HepG2 (cell line): Measurements from ENCODE around the gene CD180. TPM values are rescaled to one million over a fixed set of nuclear protein-coding genes. Genes with fewer than 3 reads are reported as not detected.

Experiments used
- ATM ChIP-seq: fragments of 450-650 bp; IDR thresholded peaks from 2 replicates; pipeline ENCODE4 v1.7.1; 2017; ENCODE audit warnings: mild to moderate bottlenecking, borderline replicate concordance
- CREB1 ChIP-seq, 2 experiments: fragments of 450-650 bp in 1 of 2; IDR thresholded peaks; 2 replicates each; pipeline ENCODE4 v1.6.1; 2016 to 2017; ENCODE audit warnings: control low read depth in 1 of 2, mild to moderate bottlenecking in 1 of 2, missing compliant biosample characterization in 1 of 2, missing genetic modification characterization in 1 of 2
- GATAD2A ChIP-seq: IDR thresholded peaks from 2 replicates; pipeline ENCODE4 v1.6.1; 2016
- IRX3 ChIP-seq: sonication (generic); formaldehyde crosslinking; IDR thresholded peaks from 2 replicates; pipeline ENCODE4 v1.8.1; 2023; ENCODE audit warnings: mild to moderate bottlenecking, low read depth, missing genetic modification reagents, borderline replicate concordance
- NBN ChIP-seq: fragments of 450-650 bp; conservative IDR thresholded peaks from 2 replicates; pipeline ENCODE4 v1.6.1; 2017
- PHF21A ChIP-seq: sonication (generic); formaldehyde crosslinking; IDR thresholded peaks from 2 replicates; pipeline ENCODE4 v1.5.0; 2020; ENCODE audit warnings: mild to moderate bottlenecking, missing genetic modification reagents
- POLR2G ChIP-seq: fragments of 200-400 bp; formaldehyde crosslinking; IDR thresholded peaks from 2 replicates; pipeline ENCODE4 v1.6.1; 2018; ENCODE audit warnings: mild to moderate bottlenecking, low read depth, low read length, moderate library complexity
- RBM22 ChIP-seq: fragments of 200-400 bp; formaldehyde crosslinking; optimal IDR thresholded peaks from 2 replicates; pipeline ENCODE3; 2017; ENCODE audit warnings: mild to moderate bottlenecking, low read length, moderate library complexity
- SMARCE1 ChIP-seq: fragments of 450-650 bp; IDR thresholded peaks from 2 replicates; pipeline ENCODE4 v1.6.1; 2017; ENCODE audit warnings: borderline replicate concordance
- TAF15 ChIP-seq: fragments of 200-400 bp; formaldehyde crosslinking; IDR thresholded peaks from one replicate; pipeline ENCODE4 v1.6.1; 2018; ENCODE audit warnings: mild to moderate bottlenecking, low read depth, low read length; ENCODE audit not compliant: poor library complexity, severe bottlenecking
- ZBTB7B ChIP-seq: sonication (generic); formaldehyde crosslinking; IDR thresholded peaks from 2 replicates; pipeline ENCODE4 v1.4.0; 2020; ENCODE audit warnings: missing genetic modification reagents
- ZNF205 ChIP-seq: IDR thresholded peaks from 2 replicates; pipeline ENCODE4 v1.6.1; 2018; ENCODE audit warnings: missing biosample characterization, missing genetic modification reagents
- ZNF263 ChIP-seq: sonication (generic); formaldehyde crosslinking; IDR thresholded peaks from 2 replicates; pipeline ENCODE4 v1.4.0; 2020; ENCODE audit warnings: missing genetic modification reagents
- ZNF550 ChIP-seq: sonication (generic); formaldehyde crosslinking; IDR thresholded peaks from 2 replicates; pipeline ENCODE4 v1.4.0; 2020; ENCODE audit warnings: mild to moderate bottlenecking, missing genetic modification reagents, borderline replicate concordance
- ZNF7 ChIP-seq: IDR thresholded peaks from 2 replicates; pipeline ENCODE4 v1.6.1; 2016; ENCODE audit warnings: missing biosample characterization, missing genetic modification reagents
- ZSCAN25 ChIP-seq: sonication (generic); formaldehyde crosslinking; IDR thresholded peaks from 2 replicates; pipeline ENCODE4 v1.8.0; 2022; ENCODE audit warnings: mild to moderate bottlenecking, missing genetic modification reagents
- polyA plus RNA-seq, 8 experiments: library from polyadenylated mRNA; depleted of rRNA in 3 of 8; stranded (reverse) in 7 of 8; unstranded in 1 of 8; fragments of >200 nt; fragmentation: Illumina TruSeq in 4 of 8; extraction: Trizol in 4 of 8; gene quantifications; 2 replicates each; pipeline versions ENCODE4 v1.2.1 to v1.2.3, GENCODE V29; 2011 to 2016; ENCODE audit warnings: low read depth in 4 of 8, missing spikeins in 1 of 8, mixed read lengths in 1 of 8; ENCODE audit not compliant: insufficient read depth in 1 of 8
- total RNA-seq, 5 experiments: library from RNA; depleted of rRNA; stranded (reverse); fragments of >200 nt; fragmentation: Illumina TruSeq; extraction: Trizol; gene quantifications; 2 replicates each; pipeline ENCODE4 v1.2.3, GENCODE V29; 2016; ENCODE audit warnings: low read depth in 1 of 5
- TF ChIP-seq, protein P1 (sequence below): sonication (generic); formaldehyde crosslinking; IDR thresholded peaks from 2 replicates; pipeline ENCODE4 v1.4.0; 2020; ENCODE audit warnings: mild to moderate bottlenecking, missing genetic modification reagents
- TF ChIP-seq, protein P2 (sequence below): sonication (generic); formaldehyde crosslinking; IDR thresholded peaks from 2 replicates; pipeline ENCODE4 v1.4.0; 2020; ENCODE audit warnings: low read depth, mild to moderate bottlenecking, missing genetic modification reagents
- TF ChIP-seq, protein P3 (sequence below): sonication (generic); formaldehyde crosslinking; IDR thresholded peaks from 2 replicates; pipeline ENCODE4 v1.4.0; 2020; ENCODE audit warnings: missing genetic modification reagents
- TF ChIP-seq, protein P4 (sequence below): IDR thresholded peaks from 2 replicates; pipeline ENCODE4 v1.6.1; 2012; ENCODE audit warnings: inconsistent platforms
- TF ChIP-seq, protein P5 (sequence below): sonication (generic); formaldehyde crosslinking; IDR thresholded peaks from 2 replicates; pipeline ENCODE4 v1.5.1; 2020; ENCODE audit warnings: mild to moderate bottlenecking, missing genetic modification reagents, moderate library complexity

CD180 gene
- total and polyA plus RNA-seq, 2 of the 13 experiments (the other 11 are each of a cell fraction or from before 2014, with no cell fraction given), result not detected

DNA sequence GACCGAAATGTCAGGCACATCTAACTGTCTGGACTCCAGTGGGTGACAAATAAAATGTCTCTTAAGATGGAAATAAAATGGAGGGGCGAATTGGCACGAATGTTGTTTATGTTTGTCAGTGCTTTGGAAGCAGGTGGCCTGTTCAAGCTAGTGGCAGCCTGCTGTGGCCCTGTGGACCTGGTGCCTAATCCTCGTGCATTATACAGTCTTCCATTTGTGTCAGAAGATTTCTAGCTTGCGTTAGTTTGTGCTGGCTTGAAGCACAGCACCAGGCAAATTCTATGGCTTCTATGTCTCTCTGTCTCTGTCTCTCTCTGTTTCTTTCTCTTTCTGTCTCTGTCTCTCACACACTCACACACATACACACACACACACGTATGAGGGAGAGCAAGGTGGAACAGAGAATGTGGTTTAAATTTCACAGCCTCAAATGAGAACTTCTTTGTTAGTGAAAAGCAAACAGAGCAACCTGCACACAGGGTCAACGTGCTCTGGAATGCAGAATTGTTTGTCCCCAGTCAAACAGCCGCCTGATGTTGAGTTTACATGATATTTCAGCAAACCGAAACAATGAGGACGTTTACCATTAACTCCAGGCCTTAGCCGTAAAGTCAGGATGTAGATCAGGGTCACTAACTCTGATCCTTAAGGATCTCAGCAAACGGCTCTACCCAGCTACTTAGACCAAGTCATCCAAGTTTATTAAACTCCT, 39.0 kb upstream of the CD180 start (continued):
- TF ChIP-seq, protein P1, sequence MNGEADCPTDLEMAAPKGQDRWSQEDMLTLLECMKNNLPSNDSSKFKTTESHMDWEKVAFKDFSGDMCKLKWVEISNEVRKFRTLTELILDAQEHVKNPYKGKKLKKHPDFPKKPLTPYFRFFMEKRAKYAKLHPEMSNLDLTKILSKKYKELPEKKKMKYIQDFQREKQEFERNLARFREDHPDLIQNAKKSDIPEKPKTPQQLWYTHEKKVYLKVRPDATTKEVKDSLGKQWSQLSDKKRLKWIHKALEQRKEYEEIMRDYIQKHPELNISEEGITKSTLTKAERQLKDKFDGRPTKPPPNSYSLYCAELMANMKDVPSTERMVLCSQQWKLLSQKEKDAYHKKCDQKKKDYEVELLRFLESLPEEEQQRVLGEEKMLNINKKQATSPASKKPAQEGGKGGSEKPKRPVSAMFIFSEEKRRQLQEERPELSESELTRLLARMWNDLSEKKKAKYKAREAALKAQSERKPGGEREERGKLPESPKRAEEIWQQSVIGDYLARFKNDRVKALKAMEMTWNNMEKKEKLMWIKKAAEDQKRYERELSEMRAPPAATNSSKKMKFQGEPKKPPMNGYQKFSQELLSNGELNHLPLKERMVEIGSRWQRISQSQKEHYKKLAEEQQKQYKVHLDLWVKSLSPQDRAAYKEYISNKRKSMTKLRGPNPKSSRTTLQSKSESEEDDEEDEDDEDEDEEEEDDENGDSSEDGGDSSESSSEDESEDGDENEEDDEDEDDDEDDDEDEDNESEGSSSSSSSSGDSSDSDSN (CRISPR knock-in tag), result no peak
- TF ChIP-seq, protein P2, sequence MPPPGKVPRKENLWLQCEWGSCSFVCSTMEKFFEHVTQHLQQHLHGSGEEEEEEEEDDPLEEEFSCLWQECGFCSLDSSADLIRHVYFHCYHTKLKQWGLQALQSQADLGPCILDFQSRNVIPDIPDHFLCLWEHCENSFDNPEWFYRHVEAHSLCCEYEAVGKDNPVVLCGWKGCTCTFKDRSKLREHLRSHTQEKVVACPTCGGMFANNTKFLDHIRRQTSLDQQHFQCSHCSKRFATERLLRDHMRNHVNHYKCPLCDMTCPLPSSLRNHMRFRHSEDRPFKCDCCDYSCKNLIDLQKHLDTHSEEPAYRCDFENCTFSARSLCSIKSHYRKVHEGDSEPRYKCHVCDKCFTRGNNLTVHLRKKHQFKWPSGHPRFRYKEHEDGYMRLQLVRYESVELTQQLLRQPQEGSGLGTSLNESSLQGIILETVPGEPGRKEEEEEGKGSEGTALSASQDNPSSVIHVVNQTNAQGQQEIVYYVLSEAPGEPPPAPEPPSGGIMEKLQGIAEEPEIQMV (CRISPR knock-in tag), result peak; percentile 46; the same call in 1 of the 2 replicates
- no peak; the same call in 1 of the 2 replicates for TF ChIP-seq ZBTB7B (CRISPR knock-in tag)
- no peak for TF ChIP-seq ZSCAN25 (CRISPR knock-in tag)
- no peak for TF ChIP-seq ZNF550
- TF ChIP-seq SMARCE1, result no peak
- no peak for TF ChIP-seq POLR2G
- no peak for TF ChIP-seq CREB1 (IDR thresholded peaks at IDR 0.05)
- peak; percentile 67; the same call in 1 of the 2 replicates for TF ChIP-seq CREB1 (CRISPR knock-in tag; IDR thresholded peaks at IDR 0.05)
- TF ChIP-seq, protein P3, sequence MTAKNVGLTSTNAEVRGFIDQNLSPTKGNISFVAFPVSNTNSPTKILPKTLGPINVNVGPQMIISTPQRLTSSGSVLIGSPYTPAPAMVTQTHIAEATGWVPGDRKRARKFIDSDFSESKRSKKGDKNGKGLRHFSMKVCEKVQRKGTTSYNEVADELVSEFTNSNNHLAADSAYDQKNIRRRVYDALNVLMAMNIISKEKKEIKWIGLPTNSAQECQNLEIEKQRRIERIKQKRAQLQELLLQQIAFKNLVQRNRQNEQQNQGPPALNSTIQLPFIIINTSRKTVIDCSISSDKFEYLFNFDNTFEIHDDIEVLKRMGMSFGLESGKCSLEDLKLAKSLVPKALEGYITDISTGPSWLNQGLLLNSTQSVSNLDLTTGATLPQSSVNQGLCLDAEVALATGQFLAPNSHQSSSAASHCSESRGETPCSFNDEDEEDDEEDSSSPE (CRISPR knock-in tag), result peak; percentile 34; the same call in 1 of the 2 replicates
- TF ChIP-seq ATM, result no peak
- no peak for TF ChIP-seq RBM22
- TF ChIP-seq ZNF263 (CRISPR knock-in tag), result no peak
- no peak for TF ChIP-seq NBN
- peak; percentile 60 for TF ChIP-seq PHF21A (CRISPR knock-in tag)
- TF ChIP-seq, protein P4, sequence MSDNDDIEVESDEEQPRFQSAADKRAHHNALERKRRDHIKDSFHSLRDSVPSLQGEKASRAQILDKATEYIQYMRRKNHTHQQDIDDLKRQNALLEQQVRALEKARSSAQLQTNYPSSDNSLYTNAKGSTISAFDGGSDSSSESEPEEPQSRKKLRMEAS, result peak; percentile 31; the same call in 1 of the 2 replicates
- TF ChIP-seq, protein P5, sequence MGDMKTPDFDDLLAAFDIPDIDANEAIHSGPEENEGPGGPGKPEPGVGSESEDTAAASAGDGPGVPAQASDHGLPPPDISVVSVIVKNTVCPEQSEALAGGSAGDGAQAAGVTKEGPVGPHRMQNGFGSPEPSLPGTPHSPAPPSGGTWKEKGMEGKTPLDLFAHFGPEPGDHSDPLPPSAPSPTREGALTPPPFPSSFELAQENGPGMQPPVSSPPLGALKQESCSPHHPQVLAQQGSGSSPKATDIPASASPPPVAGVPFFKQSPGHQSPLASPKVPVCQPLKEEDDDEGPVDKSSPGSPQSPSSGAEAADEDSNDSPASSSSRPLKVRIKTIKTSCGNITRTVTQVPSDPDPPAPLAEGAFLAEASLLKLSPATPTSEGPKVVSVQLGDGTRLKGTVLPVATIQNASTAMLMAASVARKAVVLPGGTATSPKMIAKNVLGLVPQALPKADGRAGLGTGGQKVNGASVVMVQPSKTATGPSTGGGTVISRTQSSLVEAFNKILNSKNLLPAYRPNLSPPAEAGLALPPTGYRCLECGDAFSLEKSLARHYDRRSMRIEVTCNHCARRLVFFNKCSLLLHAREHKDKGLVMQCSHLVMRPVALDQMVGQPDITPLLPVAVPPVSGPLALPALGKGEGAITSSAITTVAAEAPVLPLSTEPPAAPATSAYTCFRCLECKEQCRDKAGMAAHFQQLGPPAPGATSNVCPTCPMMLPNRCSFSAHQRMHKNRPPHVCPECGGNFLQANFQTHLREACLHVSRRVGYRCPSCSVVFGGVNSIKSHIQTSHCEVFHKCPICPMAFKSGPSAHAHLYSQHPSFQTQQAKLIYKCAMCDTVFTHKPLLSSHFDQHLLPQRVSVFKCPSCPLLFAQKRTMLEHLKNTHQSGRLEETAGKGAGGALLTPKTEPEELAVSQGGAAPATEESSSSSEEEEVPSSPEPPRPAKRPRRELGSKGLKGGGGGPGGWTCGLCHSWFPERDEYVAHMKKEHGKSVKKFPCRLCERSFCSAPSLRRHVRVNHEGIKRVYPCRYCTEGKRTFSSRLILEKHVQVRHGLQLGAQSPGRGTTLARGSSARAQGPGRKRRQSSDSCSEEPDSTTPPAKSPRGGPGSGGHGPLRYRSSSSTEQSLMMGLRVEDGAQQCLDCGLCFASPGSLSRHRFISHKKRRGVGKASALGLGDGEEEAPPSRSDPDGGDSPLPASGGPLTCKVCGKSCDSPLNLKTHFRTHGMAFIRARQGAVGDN (CRISPR knock-in tag), result no peak
- TF ChIP-seq GATAD2A (CRISPR knock-in tag), result peak; percentile 87
- TF ChIP-seq ZNF7, result peak; percentile 35
- TF ChIP-seq ZNF205 (CRISPR knock-in tag), result peak; percentile 87
- no peak for TF ChIP-seq IRX3 (CRISPR knock-in tag)
- no peak for TF ChIP-seq TAF15
